ENCODE measurements around the gene CD24.

DNA sequence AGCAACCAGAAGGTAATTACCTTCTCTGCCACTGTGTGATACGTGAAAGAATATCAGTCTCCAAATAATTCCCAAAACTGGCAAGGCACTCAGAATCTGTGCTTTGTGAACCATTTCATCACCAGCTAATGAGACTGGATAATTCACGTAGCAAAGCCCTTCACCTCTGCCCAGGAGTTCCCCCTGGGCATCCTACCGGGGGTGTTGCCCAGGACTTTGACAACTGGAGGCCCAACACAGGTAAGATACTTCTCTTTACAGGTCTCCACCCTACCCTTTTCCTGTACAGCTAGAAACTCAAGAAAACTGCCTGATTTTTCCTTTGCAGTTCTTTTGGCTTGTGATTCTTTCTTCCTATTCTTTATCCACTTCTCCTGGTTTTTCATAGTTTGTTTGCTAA, 2.7 kb upstream of the CD24 start:
- no peak for TF ChIP-seq ESRRA (CRISPR knock-in tag; IDR thresholded peaks at IDR 0.05; ENCODE audit: borderline replicate concordance)
- TF ChIP-seq, protein P1, sequence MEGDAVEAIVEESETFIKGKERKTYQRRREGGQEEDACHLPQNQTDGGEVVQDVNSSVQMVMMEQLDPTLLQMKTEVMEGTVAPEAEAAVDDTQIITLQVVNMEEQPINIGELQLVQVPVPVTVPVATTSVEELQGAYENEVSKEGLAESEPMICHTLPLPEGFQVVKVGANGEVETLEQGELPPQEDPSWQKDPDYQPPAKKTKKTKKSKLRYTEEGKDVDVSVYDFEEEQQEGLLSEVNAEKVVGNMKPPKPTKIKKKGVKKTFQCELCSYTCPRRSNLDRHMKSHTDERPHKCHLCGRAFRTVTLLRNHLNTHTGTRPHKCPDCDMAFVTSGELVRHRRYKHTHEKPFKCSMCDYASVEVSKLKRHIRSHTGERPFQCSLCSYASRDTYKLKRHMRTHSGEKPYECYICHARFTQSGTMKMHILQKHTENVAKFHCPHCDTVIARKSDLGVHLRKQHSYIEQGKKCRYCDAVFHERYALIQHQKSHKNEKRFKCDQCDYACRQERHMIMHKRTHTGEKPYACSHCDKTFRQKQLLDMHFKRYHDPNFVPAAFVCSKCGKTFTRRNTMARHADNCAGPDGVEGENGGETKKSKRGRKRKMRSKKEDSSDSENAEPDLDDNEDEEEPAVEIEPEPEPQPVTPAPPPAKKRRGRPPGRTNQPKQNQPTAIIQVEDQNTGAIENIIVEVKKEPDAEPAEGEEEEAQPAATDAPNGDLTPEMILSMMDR (IDR thresholded peaks at IDR 0.05) = no peak
- TF ChIP-seq, protein P2, sequence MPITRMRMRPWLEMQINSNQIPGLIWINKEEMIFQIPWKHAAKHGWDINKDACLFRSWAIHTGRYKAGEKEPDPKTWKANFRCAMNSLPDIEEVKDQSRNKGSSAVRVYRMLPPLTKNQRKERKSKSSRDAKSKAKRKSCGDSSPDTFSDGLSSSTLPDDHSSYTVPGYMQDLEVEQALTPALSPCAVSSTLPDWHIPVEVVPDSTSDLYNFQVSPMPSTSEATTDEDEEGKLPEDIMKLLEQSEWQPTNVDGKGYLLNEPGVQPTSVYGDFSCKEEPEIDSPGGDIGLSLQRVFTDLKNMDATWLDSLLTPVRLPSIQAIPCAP (CRISPR knock-in tag; IDR thresholded peaks at IDR 0.05) = no peak
- TF ChIP-seq, protein P3, sequence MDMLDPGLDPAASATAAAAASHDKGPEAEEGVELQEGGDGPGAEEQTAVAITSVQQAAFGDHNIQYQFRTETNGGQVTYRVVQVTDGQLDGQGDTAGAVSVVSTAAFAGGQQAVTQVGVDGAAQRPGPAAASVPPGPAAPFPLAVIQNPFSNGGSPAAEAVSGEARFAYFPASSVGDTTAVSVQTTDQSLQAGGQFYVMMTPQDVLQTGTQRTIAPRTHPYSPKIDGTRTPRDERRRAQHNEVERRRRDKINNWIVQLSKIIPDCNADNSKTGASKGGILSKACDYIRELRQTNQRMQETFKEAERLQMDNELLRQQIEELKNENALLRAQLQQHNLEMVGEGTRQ (CRISPR knock-in tag; IDR thresholded peaks at IDR 0.05) = no peak
- TF ChIP-seq ZNF317 (CRISPR knock-in tag; IDR thresholded peaks at IDR 0.05; ENCODE audit: borderline replicate concordance, low read depth) = no peak
- TF ChIP-seq NR2C2 (CRISPR knock-in tag; IDR thresholded peaks at IDR 0.05) = no peak
- TF ChIP-seq, protein P4, sequence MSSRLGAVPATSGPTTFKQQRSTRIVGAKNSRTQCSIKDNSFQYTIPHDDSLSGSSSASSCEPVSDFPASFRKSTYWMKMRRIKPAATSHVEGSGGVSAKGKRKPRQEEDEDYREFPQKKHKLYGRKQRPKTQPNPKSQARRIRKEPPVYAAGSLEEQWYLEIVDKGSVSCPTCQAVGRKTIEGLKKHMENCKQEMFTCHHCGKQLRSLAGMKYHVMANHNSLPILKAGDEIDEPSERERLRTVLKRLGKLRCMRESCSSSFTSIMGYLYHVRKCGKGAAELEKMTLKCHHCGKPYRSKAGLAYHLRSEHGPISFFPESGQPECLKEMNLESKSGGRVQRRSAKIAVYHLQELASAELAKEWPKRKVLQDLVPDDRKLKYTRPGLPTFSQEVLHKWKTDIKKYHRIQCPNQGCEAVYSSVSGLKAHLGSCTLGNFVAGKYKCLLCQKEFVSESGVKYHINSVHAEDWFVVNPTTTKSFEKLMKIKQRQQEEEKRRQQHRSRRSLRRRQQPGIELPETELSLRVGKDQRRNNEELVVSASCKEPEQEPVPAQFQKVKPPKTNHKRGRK (CRISPR knock-in tag; IDR thresholded peaks at IDR 0.05; ENCODE audit: borderline replicate concordance) = no peak
